HEK293T (cell line): ENCODE results near the gene DOK7.

Source experiments
- ARNT ChIP-seq: fragments of 450-650 bp; IDR thresholded peaks from 2 replicates; pipeline ENCODE4 v1.6.1; 2017; ENCODE audit warnings: mild to moderate bottlenecking
- BHLHE40 ChIP-seq: fragments of 450-650 bp; IDR thresholded peaks from 2 replicates; pipeline ENCODE4 v1.6.1; 2016; ENCODE audit warnings: mild to moderate bottlenecking, moderate library complexity, borderline replicate concordance
- ELF4 ChIP-seq: fragments of 450-650 bp; IDR thresholded peaks from 2 replicates; pipeline ENCODE4 v1.6.1; 2017; ENCODE audit warnings: antibody characterized with exemption
- FOXA1 ChIP-seq: fragments of 450-650 bp; IDR thresholded peaks from 2 replicates; pipeline ENCODE4 v1.6.1; 2016; ENCODE audit warnings: mild to moderate bottlenecking
- FOXK2 ChIP-seq: fragments of 450-650 bp; IDR thresholded peaks from 2 replicates; pipeline ENCODE4 v1.6.1; 2016; ENCODE audit warnings: mild to moderate bottlenecking
- FOXM1 ChIP-seq: fragments of 450-650 bp; IDR thresholded peaks from 2 replicates; pipeline ENCODE4 v1.6.1; 2017; ENCODE audit warnings: mild to moderate bottlenecking, borderline replicate concordance
- HDGF ChIP-seq: fragments of 450-650 bp; IDR thresholded peaks from 2 replicates; pipeline ENCODE4 v1.6.1; 2017; ENCODE audit warnings: antibody characterized with exemption, borderline replicate concordance
- LEF1 ChIP-seq: fragments of 450-650 bp; IDR thresholded peaks from 2 replicates; pipeline ENCODE4 v1.6.1; 2017; ENCODE audit warnings: mild to moderate bottlenecking, borderline replicate concordance
- NFRKB ChIP-seq: fragments of 450-650 bp; IDR thresholded peaks from 2 replicates; pipeline ENCODE4 v1.6.1; 2016; ENCODE audit warnings: mild to moderate bottlenecking, moderate library complexity
- PKNOX1 ChIP-seq: fragments of 450-650 bp; IDR thresholded peaks from 2 replicates; pipeline ENCODE4 v1.6.1; 2016
- SP1 ChIP-seq: fragments of 450-650 bp; IDR thresholded peaks from 2 replicates; pipeline ENCODE4 v1.6.1; 2017
- SUZ12 ChIP-seq: fragments of 450-650 bp; IDR thresholded peaks from 2 replicates; pipeline ENCODE4 v1.6.1; 2016; ENCODE audit warnings: mild to moderate bottlenecking

- TF ChIP-seq FOXM1 (no peak), HDGF (no peak), NFRKB (no peak), BHLHE40 (no peak), ELF4 (no peak), FOXA1 (no peak), ARNT (no peak), FOXK2 (no peak), SUZ12 (no peak), LEF1 (no peak), SP1 (no peak), PKNOX1 (no peak)
These were observed 39.7 kb upstream of the DOK7 start for GRCh38 chr4:3423406-3423805.
